ENCODE measurements around the gene AASDH.
"Not testable (repeated sequence)": the region's sequence is repeated elsewhere in the genome, so short reads cannot be mapped to it uniquely, and the experiment has no call there.

Gene AASDH

DNA sequence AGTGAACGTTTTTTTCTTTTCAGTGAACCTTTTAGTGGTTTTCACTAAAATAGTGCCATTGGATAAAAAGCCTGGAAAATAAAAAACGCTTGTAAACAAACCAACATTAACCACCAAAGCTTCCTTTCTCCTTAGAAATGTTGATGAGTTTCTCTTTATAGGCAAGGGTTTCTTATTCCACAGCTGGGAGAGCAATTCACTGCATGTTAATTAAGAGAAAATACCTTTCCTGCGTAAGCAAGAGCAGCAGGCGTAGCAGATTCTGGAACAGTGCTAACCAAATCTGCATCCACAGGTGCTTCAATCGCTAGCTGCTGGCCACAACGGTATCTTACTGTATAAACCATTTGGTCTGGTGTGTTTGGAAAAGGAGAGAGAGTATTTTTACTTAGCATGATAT is 13.3 kb upstream of the AASDH start:
- no peak for DNase-seq

DNA sequence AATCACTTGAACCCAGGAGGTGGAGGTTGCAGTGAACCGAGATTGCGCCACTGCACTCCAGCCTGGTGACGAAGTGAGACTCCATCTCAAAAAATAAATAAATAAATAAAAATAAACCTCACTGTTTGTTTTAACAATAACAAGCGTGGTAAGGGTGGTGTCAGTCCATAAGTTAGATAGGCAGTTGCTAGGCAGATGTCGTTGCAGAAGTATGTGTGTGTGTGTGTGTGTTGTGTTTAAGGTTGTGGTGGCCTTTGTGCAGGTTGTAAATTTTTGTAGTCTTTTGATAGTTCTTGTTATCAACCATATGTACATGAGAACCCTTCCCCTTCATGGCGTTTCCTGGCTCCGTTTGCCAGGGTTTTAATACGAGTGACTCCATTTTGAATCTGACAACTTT is 4.0 kb upstream of the AASDH start:
- DNase-seq: no peak

DNA sequence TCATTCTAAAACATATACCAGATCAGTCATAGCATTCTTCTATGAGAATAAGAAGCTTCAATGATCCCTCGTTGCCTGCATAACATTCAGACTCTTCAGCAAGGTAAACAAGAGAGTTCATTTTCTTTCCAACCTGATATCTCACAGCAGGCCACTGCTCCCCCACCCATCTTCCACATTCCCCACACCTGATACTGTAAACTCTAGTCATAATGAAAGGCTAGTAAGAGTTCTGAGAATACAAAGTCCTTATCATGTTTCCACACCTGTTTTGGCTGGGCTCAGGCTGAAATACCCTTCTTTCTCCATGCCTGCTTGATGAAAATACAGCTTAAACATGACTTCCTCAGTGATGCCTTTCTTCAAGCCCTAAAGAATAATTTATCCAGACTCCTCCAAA is 2.3 kb upstream of the AASDH start:
- DNase-seq: no peak

DNA sequence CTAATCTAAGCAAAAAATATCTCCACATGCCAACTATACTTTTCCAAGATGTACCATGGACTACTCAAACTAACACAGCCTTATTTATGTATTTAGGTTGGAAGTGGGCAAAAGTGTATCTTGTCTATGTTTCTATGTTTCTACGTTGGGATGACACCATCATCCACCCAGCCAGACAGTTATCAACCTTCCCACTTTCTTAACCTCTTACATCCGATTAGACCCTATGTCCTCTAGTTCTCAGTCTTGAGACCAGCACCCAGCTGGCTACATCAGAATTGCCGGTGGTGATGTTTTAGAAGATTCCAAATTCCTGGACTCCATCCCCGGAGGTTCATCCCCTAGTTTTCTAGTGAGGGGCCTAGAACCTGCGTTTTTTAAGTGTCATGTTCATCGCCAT is 1.0 kb upstream of the AASDH start:
- no peak for DNase-seq

DNA sequence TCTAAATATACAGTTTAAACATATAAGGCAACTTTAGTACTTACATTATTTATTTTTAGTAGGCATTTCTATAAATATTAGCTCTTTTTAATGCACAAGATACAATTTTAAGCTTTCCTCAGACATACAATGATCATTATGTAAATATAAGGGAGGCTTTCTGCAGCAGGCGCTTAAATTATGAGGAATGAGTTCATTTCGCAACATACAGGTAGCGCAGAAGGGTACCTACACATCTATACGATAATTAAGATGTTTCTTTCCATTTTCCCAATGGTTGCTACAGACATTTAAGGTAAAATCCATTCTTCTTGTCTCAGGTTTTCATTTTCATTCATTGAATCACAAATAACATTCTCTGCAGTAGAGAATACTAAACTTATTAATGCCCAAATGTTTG is 1.2 kb downstream of the AASDH start:
- no peak for DNase-seq

DNA sequence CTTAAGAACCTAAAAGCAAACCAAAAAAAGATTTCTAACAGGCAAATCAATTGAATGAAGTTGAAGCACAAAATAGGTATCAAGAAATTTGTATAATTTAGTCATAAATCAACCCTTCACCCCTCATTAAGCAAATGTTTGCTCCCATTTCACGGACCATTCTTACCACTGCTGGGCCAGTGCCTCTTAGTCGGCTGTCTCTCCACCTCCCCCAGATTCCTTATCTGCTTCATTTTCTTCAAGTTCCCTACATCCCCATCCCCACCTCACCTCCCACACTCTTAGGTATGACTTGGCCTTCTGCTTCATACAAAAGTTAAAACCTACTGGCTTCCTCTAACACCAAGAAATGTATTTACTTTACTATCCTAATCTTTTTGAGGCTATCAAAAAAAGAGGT is 11.8 kb downstream of the AASDH start:
- DNase-seq: no peak

DNA sequence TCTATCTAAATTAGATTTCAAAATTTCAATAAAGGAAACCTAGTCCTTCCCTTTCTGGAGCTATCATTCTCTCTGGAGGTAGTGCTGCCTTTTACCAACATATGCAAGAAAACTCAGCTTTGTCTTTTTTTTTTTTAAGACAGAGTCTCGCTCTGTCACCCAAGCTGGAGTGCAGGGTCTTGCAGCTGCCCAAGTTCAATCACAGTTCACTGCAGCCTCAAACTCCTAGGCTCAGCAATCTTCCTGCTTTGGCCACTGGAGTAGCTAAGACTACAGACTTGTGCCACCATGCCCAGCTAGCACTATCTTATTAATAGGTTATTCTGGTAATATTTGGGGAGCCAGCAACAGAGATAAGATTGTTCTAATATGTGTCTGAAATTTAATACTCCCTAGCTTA is 12.3 kb downstream of the AASDH start:
- no peak for DNase-seq

DNA sequence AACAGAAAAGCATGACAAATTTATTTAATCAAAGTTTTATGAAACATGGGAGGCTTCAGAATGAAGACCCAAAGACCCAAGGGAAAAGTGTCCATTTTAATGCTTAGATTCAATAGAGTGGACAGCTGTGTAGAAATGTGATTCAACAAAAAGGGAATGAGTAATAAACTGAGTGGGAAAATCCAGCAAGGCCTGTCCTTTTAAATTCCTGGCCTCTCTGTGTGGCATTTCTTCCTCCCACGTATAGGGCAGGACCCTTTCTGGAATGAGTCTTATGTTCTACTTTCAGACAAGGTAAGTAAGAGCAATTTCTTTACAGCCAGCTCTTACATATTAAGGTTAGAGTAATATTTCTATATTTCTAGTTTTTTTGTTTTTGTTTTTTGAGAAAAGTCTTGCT is 14.5 kb downstream of the AASDH start:
- DNase-seq: no peak

DNA sequence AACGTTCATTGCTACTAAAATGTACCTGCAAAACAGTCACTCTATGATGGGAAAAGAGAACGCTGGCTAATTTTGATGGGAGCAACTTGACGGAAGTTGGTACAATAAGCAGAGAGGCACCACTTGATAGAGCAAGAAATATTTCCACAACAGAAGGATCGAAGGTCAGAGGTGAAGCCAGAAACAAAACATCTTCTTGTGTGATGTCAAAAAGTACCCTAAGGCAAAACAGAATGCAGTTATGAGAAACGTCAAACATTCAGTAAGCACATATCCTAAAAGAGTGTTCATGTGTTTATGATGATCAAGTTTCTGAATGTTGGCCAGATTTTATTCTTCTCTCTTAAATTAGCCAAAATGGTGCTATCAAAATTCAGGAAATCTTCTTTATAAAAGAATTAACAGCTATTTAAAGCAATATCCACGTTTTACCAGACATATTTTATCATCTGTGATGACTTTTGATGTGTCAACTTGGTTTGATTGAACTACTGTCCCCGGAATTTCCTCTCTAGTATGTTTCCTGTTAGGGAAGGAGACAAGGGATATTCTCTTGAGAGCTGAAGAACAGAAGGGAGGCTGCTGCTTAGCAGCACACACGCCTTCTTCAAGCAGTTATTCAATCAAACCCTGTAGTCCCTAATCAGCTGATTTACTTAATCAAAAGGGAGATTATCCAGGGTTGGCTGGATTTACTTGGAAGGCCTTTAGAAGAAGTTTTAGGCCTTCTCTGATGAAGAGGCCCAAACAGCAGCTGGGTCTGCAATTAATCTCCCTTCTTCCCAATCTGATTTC is 15.7 kb downstream of the AASDH start:
- no peak for DNase-seq

DNA sequence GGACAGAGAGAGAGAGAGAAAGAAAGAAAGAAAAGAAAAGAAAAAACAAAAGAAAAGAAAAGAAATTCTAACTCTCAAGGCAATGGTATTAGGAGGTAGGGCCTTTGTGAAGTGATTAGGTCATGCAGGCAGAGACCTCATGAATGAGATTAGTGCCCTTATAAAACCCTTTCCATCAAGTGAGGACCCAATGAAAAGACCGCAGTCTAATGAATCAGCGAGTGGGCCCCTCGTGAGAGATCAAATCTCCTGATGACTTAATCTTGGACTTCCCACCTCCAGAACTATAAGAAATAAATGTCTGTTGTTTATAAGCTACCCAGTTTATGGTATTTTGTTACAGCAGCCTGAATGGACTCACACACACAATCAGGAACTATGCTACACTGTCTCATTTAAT is 16.9 kb downstream of the AASDH start:
- no peak for DNase-seq

DNA sequence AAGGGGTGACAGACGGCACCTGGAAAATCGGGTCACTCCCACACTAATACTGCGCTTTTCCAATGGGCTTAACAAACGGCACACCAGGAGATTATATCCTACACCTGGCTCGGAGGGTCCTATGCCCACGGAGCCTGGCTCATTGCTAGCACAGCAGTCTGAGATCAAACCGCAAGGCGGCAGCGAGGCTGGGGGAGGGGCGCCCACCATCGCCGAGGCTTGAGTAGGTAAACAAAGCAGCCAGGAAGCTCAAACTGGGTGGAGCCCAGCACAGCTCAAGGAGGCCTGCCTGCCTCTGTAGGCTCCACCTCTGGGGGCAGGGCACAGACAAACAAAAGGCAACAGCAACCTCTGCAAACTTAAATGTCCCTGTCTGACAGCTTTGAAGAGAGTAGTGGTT is 24.3 kb downstream of the AASDH start:
- DNase-seq: not testable (repeated sequence)

DNA sequence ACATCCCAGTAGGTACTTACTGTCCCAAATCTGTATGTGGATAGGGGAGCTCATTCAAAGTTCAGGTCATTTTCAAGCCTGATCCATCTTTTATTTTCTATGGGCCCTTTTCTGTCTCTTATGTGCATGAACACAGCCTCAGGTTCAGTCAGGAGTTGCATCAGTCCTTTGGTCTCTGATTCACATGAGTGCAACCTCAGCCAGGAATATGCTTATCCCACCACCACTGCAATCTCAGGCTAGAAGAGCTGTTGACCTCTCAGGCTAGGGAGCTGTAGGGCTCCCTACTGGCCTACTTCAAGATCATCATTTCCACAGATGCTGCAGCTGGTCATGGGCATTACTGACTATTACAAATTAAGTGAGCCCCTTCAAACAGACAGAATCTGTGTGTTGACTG is 27.2 kb downstream of the AASDH start:
- DNase-seq: no peak

DNA sequence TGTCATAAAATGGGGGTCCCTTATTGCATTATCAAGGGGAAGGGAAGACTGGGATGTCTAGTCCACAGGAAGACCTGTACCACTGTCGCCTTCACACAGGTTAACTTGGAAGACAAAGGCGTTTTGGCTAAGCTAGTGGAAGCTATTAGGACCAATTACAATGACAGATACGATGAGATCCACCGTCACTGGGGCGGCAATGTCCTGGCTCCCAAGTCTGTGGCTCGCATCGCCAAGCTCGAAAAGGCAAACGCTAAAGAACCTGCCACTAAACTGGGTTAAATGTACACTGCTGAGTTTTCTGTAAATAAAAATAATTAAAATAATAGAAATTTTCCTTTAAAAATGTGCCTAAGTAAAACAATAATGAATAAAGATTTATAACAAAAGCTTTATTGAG is 30.6 kb downstream of the AASDH start:
- DNase-seq: no peak

DNA sequence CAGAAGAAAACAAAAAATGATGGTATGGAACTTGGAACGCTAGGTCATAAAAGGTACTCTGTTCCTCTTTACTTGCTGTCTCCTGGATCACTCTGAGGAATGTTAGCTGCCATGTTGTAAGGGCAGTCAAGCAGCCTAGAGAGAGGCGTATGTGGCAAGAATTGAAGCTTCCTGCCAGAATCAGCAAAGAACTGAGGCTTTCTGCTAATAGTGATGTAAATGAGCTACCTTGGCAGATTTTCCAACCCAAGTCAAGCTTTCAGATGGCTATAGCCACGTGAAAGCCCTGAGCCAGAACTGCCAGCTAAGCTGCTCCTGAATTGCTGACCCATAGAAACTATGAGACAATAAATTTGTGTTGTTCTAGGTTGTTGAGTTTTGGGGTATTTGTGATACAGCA is 38.7 kb downstream of the AASDH start:
- no peak for DNase-seq

DNA sequence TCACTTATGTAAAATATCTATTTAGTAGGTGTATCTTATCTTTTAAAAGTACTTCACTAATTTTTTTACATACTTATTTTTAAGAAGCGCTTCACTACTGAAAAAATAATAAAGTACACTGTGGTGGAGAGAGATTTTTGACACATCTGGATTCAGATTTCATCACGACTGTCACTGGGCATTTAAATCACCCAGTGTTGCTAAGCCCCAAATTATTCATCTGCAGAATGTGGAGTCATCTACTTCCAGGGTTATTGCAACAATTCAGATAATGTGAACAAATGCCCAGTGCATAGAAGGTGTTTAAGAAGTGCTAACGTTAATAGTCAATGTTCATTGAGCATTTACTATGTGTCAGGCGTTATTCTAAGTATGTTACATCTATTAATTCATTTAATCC is 41.8 kb downstream of the AASDH start:
- DNase-seq: no peak

DNA sequence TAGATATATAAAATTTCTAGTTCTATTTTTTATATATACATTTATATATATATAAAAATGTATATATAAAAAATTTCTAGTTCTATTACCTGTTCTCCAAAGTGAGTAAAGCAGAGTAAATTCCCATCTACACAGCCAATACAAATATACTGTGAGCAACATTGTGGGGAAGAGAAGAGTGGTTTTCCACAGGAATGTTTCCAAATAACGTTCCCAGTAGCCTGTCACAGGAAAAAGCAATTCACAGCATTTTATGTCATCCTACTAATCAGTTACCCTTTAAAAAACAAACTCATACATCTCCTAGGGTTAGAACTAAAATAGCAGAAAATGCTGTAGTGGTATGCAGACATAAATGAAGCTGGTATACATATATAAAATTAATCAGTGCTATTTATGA is 44.5 kb downstream of the AASDH start:
- DNase-seq: no peak

DNA sequence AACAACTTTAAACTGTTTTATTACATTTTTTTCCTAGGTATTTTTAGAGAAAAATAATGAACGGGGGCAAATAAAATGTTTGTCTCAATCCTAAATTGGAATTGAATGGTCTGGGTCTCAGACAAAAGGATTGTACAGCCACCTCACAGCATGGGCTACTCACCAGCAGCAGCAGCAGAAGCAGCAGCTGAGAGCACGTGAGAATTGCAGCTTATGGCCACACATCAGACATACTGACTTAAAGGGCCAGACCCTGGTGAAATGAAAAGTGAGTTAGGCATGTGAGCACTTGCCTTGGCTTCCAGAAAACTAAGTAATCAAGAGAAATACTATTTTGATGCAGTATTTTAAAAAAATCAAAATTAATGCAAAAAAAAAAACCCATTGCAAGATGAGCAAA is 56.6 kb downstream of the AASDH start:
- no peak for DNase-seq

DNA sequence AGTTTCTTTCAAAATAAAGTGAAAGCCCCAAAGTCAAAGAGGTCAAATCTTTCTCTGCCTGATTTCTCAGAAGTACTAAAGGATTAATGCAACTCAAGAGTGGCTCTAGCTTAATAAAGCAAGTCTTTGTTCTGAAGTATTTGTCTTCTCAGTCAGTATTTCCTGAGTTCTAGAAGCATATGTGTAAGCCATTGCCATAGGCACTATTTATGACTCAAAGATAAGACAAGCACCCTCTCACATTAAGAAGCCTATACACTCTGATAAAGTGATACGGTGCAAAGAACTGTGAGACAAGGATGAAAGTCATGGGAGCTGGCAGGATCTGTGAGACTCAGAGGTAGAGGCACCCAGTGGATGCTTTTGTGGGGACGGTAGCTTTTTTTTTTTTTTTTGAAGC is 60.9 kb downstream of the AASDH start:
- DNase-seq: no peak

DNA sequence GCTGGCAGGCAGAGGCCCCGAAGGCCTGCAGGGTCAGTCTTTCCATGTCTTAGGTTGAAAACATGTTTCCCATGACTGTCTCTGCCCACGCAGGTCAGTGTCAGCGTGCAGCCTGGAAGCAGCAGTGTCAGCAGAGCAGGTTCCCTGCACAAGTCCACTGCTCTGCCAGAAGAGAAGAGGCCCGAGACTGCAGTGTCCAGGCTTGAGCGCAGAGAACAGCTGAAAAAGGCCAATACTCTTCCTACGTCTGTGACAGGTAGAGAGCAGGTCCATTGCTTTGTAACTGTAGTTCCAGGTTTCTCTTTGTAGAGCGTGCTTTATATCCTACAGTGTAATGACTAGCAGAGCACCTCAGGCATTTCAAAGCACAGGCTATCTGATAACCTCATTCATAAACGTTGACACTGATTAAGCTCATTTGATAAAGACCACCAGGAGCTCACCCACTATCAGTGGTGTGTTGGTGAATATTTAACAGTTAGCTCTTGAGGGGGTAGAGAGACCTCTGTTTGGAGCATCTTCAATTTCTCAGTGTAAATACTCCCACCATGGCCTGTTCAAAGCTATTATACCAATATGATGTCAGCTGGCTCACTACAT is 63.2 kb downstream of the AASDH start:
- no peak for DNase-seq

DNA sequence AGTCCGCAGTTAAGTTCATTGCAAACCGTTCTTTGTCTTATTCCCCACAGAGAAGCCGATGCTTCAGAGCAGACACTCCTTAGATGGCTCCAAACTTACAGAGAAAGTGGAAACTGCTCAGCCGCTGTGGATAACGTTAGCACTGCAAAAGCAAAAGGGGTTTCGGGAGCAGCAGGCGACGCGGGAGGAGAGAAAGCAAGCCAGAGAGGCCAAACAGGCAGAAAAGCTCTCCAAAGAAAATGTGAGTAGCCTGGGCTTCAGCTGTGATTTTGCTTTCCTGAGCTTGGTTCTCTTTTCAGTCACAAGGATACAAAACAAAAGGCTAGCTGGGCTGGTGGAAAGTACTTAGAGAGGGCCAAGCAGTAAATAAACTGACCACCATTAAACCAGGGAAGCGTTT is 64.0 kb downstream of the AASDH start:
- DNase-seq: no peak

DNA sequence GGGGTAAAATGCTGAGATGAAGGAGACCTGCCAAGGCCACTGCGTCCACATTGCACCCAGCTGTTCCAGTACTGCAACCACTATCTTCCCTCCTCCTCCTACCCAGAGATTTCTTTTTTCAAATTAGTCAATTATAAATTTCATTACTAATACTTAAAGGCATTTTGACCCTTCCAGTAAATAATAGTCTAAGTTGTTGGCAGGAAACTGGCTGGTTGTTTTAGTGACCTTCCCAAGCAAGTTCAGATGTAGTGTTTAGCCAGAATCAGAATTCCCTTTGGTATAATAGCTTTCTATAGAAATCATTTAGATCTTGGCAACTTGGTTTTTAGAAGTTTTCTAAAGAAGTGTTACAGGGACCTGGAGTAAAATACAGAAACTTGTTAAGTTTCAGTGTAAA is 66.0 kb downstream of the AASDH start:
- no peak for DNase-seq

DNA sequence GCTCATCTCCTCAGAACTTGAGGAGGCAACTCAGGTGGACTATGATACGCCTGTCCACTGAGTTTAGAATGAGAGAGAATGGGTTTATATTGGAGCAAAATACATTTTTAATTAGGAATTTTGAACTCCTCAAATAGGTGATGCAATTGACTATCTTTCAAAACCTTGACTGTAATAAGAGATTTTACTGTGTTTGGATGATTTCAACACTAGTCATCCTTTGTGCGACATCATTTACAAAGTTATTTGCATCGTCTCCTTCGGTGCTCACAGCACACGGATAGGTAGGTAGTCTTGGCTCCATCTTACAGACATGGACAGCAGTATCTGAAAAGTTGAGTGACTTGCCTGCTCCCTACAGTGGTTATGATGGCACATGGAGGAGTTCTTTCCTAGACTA is 67.0 kb downstream of the AASDH start:
- DNase-seq: no peak

DNA sequence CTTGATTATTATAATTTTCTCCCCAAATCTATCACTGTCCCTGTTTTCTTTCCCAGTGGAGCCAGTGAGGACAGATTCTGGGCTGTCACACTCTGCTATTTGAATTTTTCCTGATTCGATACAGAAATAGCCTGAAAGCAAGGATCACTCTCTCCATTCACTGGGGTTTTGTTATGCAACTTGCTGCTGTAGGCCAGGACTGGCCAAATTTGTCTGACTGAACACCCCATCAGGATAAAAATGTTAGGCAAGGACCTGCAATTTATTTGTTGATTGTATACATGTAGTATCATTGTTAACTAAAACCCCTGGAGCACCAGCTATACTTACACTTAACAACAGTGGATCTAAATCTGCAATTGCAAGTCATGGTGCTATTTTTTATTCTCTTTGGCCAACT is 68.7 kb downstream of the AASDH start:
- DNase-seq: no peak

DNA sequence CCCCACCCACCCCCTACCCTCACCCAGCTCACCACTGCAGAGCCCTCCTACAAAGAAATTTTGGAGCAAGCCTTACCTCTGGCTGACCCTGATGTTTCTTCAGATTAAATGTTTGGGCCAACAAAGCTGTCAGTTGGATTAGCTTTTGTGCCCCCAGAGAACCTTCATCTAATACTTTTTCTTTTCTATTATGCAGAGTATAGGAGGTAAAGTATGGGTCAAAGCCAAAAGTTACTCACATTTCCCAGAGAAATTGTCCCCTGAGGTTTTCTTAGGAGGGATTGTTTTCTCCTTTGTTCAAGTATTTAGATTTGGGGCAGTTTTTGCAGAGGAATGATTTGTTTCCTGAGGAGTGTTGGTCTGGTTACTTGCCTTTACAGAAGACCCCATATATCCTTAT is 69.5 kb downstream of the AASDH start:
- DNase-seq: no peak

DNA sequence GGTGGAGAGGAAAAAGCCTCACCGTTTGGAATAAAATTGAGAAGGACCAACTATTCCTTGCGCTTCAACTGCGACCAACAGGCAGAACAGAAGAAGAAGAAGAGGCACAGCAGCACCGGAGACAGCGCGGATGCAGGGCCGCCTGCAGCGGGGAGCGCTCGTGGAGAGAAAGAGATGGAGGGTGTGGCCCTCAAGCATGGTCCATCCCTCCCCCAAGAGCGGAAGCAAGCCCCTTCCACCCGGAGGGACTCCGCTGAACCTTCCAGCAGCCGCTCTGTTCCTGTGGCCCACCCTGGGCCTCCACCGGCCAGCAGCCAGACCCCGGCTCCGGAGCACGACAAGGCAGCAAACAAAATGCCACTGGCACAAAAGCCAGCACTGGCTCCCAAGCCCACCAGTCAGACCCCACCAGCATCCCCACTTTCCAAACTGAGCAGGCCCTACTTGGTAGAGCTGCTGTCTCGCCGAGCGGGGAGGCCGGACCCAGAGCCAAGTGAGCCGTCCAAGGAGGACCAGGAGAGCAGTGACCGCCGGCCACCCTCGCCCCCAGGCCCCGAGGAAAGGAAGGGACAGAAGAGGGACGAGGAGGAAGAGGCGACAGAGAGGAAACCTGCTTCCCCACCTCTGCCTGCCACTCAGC is 71.2 kb downstream of the AASDH start:
- DNase-seq: no peak

All from CD4-positive, alpha-beta T cell treated with Interferon alpha-2 for 1 hour (primary cell).